Loucy (cell line): ENCODE results near the gene FAM120C.

Source experiments
- H2AFZ ChIP-seq: fragments of 200-600 bp; sonication (generic); 2 replicates; pipeline ENCODE4 v1.6.0; 2016; ENCODE audit warnings: antibody characterized with exemption, mild to moderate bottlenecking, low read length, moderate library complexity
- H3F3A ChIP-seq: fragments of 200-600 bp; 2 replicates; pipeline ENCODE4 v1.6.0; 2016; ENCODE audit warnings: antibody characterized with exemption, low read depth, mild to moderate bottlenecking
- H3K27me3 ChIP-seq: fragments of 200-600 bp; sonication (generic); 2 replicates; pipeline ENCODE4 v1.6.1; 2014; ENCODE audit warnings: low read length, mild to moderate bottlenecking; ENCODE audit not compliant: insufficient read depth, poor library complexity, severe bottlenecking
- H3K36me3 ChIP-seq: fragments of 200-600 bp; sonication (generic); 2 replicates; pipeline ENCODE4 v1.6.1; 2016; ENCODE audit warnings: low read length; ENCODE audit not compliant: insufficient read depth
- H3K4me1 ChIP-seq: fragments of 200-600 bp; sonication (generic); 2 replicates; pipeline ENCODE4 v1.5.1; 2014; ENCODE audit warnings: low read length, mild to moderate bottlenecking; ENCODE audit not compliant: insufficient read depth, poor library complexity, severe bottlenecking
- H3K4me2 ChIP-seq: fragments of 200-600 bp; sonication (generic); 2 replicates; pipeline ENCODE4 v1.6.0; 2014; ENCODE audit warnings: antibody characterized with exemption, low read length, low read depth, mild to moderate bottlenecking; ENCODE audit not compliant: poor library complexity, severe bottlenecking
- H3K4me3 ChIP-seq: fragments of 200-600 bp; sonication (generic); 2 replicates; pipeline ENCODE4 v1.5.1; 2014; ENCODE audit warnings: low read length, mild to moderate bottlenecking, mixed read lengths; ENCODE audit not compliant: poor library complexity, severe bottlenecking
- H3K79me2 ChIP-seq: fragments of 200-600 bp; sonication (generic); 2 replicates; pipeline ENCODE4 v1.6.1; 2014; ENCODE audit warnings: low read length; ENCODE audit not compliant: insufficient read depth
- H3K9ac ChIP-seq: fragments of 200-600 bp; sonication (generic); 2 replicates; pipeline ENCODE4 v1.6.0; 2014; ENCODE audit warnings: mild to moderate bottlenecking, low read depth, low read length, moderate library complexity; ENCODE audit not compliant: poor library complexity, severe bottlenecking
- H3K9me2 ChIP-seq: fragments of 200-600 bp; sonication (generic); replicated peaks from 2 replicates; pipeline ENCODE4 v1.6.1; 2016; ENCODE audit warnings: low read depth, low read length, mixed read lengths
- H3K9me3 ChIP-seq: fragments of 200-600 bp; sonication (generic); 2 replicates; pipeline ENCODE4 v1.6.1; 2014; ENCODE audit warnings: mild to moderate bottlenecking, antibody characterized with exemption, low read length, low read depth; ENCODE audit not compliant: insufficient read depth
- H4K20me1 ChIP-seq: fragments of 200-600 bp; sonication (generic); 2 replicates; pipeline ENCODE4 v1.6.0; 2014; ENCODE audit warnings: antibody characterized with exemption, low read length, mild to moderate bottlenecking; ENCODE audit not compliant: insufficient read depth, poor library complexity, severe bottlenecking
- CTCF ChIP-seq: fragments of 200-600 bp; sonication (generic); conservative IDR thresholded peaks from 2 replicates; pipeline ENCODE4 v1.5.1; 2014; ENCODE audit warnings: mild to moderate bottlenecking, antibody characterized with exemption, low read length
- EZH2phosphoT487 ChIP-seq: fragments of 200-600 bp; IDR thresholded peaks from 2 replicates; pipeline ENCODE4 v1.6.1; 2018; ENCODE audit warnings: antibody characterized with exemption, mild to moderate bottlenecking, moderate library complexity, borderline replicate concordance

FAM120C gene

GRCh38 chrX:54043541-54044125 is 139.4 kb downstream of the FAM120C start:
- peak overlapping the region; percentile 90 for H3K4me2 ChIP-seq
- H3K27me3 ChIP-seq = no peaks in the 10 kb centered on the region
- H3K9me2 ChIP-seq = no peaks in the 10 kb centered on the region
- no peaks in the 10 kb centered on the region for H3K36me3 ChIP-seq
- H3K4me1 ChIP-seq = peaks cover 11% of the 10 kb centered on the region
- peak overlapping the region; percentile 91 for H3K4me3 ChIP-seq
- TF ChIP-seq EZH2phosphoT487 (no peak), CTCF (no peak)
- peak overlapping the region; percentile 88 for H3K9ac ChIP-seq
- H3K9me3 ChIP-seq = no peaks in the 10 kb centered on the region
- peak overlapping the region; percentile 89 for H2AFZ ChIP-seq
- no peaks in the 10 kb centered on the region for H3F3A ChIP-seq
- no peaks in the 10 kb centered on the region for H4K20me1 ChIP-seq
- H3K79me2 ChIP-seq = peaks cover 12% of the 10 kb centered on the region

GRCh38 chrX:54043056-54043455 is 140.0 kb downstream of the FAM120C start:
- H3K4me3 ChIP-seq = peak overlapping the region; percentile 91

GRCh38 chrX:54042609-54043021 is 140.4 kb downstream of the FAM120C start:
- Histone ChIP-seq H3K9ac (peak overlapping the region; percentile 88), H2AFZ (no peak overlapping the region), H3K36me3 (no peaks in the 10 kb centered on the region), H3K9me3 (no peaks in the 10 kb centered on the region), H3K79me2 (peaks cover 12% of the 10 kb centered on the region), H4K20me1 (no peaks in the 10 kb centered on the region), H3K9me2 (no peaks in the 10 kb centered on the region), H3F3A (no peaks in the 10 kb centered on the region), H3K4me3 (peak overlapping the region; percentile 91), H3K4me2 (peak overlapping the region; percentile 90), H3K4me1 (peaks cover 11% of the 10 kb centered on the region), H3K27me3 (no peaks in the 10 kb centered on the region)
- TF ChIP-seq EZH2phosphoT487 = no peak
- TF ChIP-seq CTCF = peak; percentile 34; the same call in 1 of the 2 replicates

More at GRCh38 chrX:54043056-54043455, 140.0 kb downstream of the FAM120C start:
- TF ChIP-seq EZH2phosphoT487 (no peak), CTCF (no peak)
- no peaks in the 10 kb centered on the region for H3K9me3 ChIP-seq
- H3K79me2 ChIP-seq = peaks cover 12% of the 10 kb centered on the region
- no peaks in the 10 kb centered on the region for H3K9me2 ChIP-seq
- peaks cover 11% of the 10 kb centered on the region for H3K4me1 ChIP-seq
- no peaks in the 10 kb centered on the region for H3K36me3 ChIP-seq
- H2AFZ ChIP-seq = 0 out of 2 replicates have a peak overlapping the region, but pooled peaks have one; percentile 32
- no peaks in the 10 kb centered on the region for H3K27me3 ChIP-seq
- no peaks in the 10 kb centered on the region for H4K20me1 ChIP-seq
- H3K4me2 ChIP-seq = peak overlapping the region; percentile 90
- H3K9ac ChIP-seq = peak overlapping the region; percentile 88
- H3F3A ChIP-seq = no peaks in the 10 kb centered on the region
